ENCODE data around the gene DHX16. TPM values are rescaled to one million over a fixed set of nuclear protein-coding genes. Genes with fewer than 3 reads are reported as not detected.
A peak's percentile ranks its signal among the peaks of the same experiment; 100 is the strongest.

DHX16 gene
- total and polyA plus RNA-seq, 9 of the 15 experiments (the other 6 are each of a cell fraction or from before 2014, with no cell fraction given) = 14.6 to 66.1 (median 47.5) TPM

GRCh38 chr6:30690403-30691207 is 17.8 kb upstream of the DHX16 start, which contains the start of gene NRM:
NRM (minus strand) TSS chr6:30690984; CDS start chr6:30690974, 10 bp downstream.
- peak; percentile 86 for FAIRE-seq
- no peaks in the 10 kb centered on the region for H3K9me3 ChIP-seq (replicated peaks; ENCODE audit: control insufficient read depth, insufficient read depth, low read depth, low read length)
- peak within 1 kb of the TSS; percentile 99 for H2AFZ ChIP-seq (ENCODE audit: low read depth, low read length)
- no peaks in the 10 kb centered on the region for H4K20me1 ChIP-seq (replicated peaks; ENCODE audit: control insufficient read depth, insufficient read depth, low read length)
- H3K4me3 ChIP-seq = peak within 1 kb of the TSS; percentile 71
- H3K9me1 ChIP-seq (ENCODE audit: control insufficient read depth, insufficient read depth, low read length) = no peaks in the 10 kb centered on the region
- DNase-seq (ENCODE audit: extremely low read depth in 1 of 4, low spot score in 3 of 4) = peak; percentile 93 to 95 (median 94)
- H3K27ac ChIP-seq (ENCODE audit: extremely low read depth, low read depth, low read length) = peak within 1 kb of the TSS; percentile 66
- ATAC-seq = peak; percentile 68
- peaks cover 8% of the 10 kb centered on the region; the same call in 2 of the 3 replicates for H3K36me3 ChIP-seq (ENCODE audit: control insufficient read depth, insufficient read depth, low read length)
- intact Hi-C loops (cut with micrococcal nuclease) (no loop called here), in situ Hi-C loops (cut with MboI) (no loop called here)
- H3K9ac ChIP-seq (ENCODE audit: insufficient read depth in 1 of 2, low read depth in 2 of 2, low read length in 2 of 2) = peak within 1 kb of the TSS; percentile 74 to 92
- WGBS (ENCODE audit: insufficient coverage, low coverage, missing lambda C conversion rate) = under 1% methylated on average over 29 of the region's 40 CpGs
- BruUV-seq (replicated peaks) = TSS peak; percentile 78
- ChIA-PET CTCF (ENCODE audit: low intra/inter-chr PET ratio) (no interaction called here), POLR2A (interaction anchor here (0.6 to 23.5 kb wide), 8 partner anchors 9 to 151 kb away, joined by 3 to 524 read pairs (median 3); partner anchors contain the start of genes MDC1, MRPS18B and TUBB)
- peaks cover 44% of the 10 kb centered on the region for H3K79me2 ChIP-seq (ENCODE audit: control insufficient read depth, insufficient read depth, low read length)
- peaks cover 33 to 54% of the 10 kb centered on the region in 2 experiments for H3K4me1 ChIP-seq (replicated peaks in 1 of 2; ENCODE audit: control insufficient read depth in 2 of 2, insufficient read depth in 2 of 2, low read length in 2 of 2)
- H3K4me2 ChIP-seq (ENCODE audit: insufficient read depth, low read length) = peak within 1 kb of the TSS; percentile 95
- H3K27me3 ChIP-seq (ENCODE audit: control insufficient read depth in 2 of 2, insufficient read depth in 2 of 2, low read length in 2 of 2) = no peaks in the 10 kb centered on the region
- TF ChIP-seq RBBP5 (IDR thresholded peaks at IDR 0.05; ENCODE audit: borderline replicate concordance, insufficient read depth, low read length, poor library complexity, severe bottlenecking) (peak; percentile 52), CTBP1 (IDR thresholded peaks at IDR 0.05; ENCODE audit: borderline replicate concordance) (peak; percentile 45; the same call in 1 of the 2 replicates), PHB2 (IDR thresholded peaks at IDR 0.05; ENCODE audit: low read depth) (peak; percentile 50; the same call in 1 of the 2 replicates), L3MBTL2 (IDR thresholded peaks at IDR 0.05) (peak; percentile 54), ZNF407 (IDR thresholded peaks at IDR 0.05; ENCODE audit: low read depth) (no peak), THAP12 (CRISPR knock-in tag; IDR thresholded peaks at IDR 0.05) (0 out of 2 replicates have a peak, but pooled peaks have one; percentile 20), ATF2 (CRISPR knock-in tag; IDR thresholded peaks at IDR 0.05) (no peak)

Measured in K562 (cell line).